Liver (tissue), 3 donors: ENCODE results near the gene RAB31.

ENCODE experiments used
- FOXA1 ChIP-seq: IDR thresholded peaks from 2 replicates; pipeline ENCODE4 v1.6.1; 2016; ENCODE audit warnings: antibody characterized with exemption
- HNF4G ChIP-seq: IDR thresholded peaks from 2 replicates; pipeline ENCODE4 v1.6.1; 2016; ENCODE audit warnings: antibody characterized with exemption
- JUND ChIP-seq, 2 donors: IDR thresholded peaks; 2 replicates each; pipeline ENCODE4 v1.6.1; 2016; ENCODE audit warnings: antibody characterized with exemption in 2 of 2
- MAX ChIP-seq: IDR thresholded peaks from 2 replicates; pipeline ENCODE4 v1.6.1; 2016; ENCODE audit warnings: antibody characterized with exemption
- NR2F2 ChIP-seq: IDR thresholded peaks from 2 replicates; pipeline ENCODE4 v1.6.1; 2016; ENCODE audit warnings: antibody characterized with exemption
- RAD21 ChIP-seq, 2 donors: IDR thresholded peaks; 2 replicates each; pipeline ENCODE4 v1.6.1; 2016; ENCODE audit warnings: antibody characterized with exemption in 2 of 2, mild to moderate bottlenecking in 2 of 2
- YY1 ChIP-seq: IDR thresholded peaks from 2 replicates; pipeline ENCODE4 v1.6.1; 2016; ENCODE audit warnings: antibody characterized with exemption, mild to moderate bottlenecking
- ZBTB33 ChIP-seq: IDR thresholded peaks from 2 replicates; pipeline ENCODE4 v1.6.1; 2016; ENCODE audit warnings: antibody characterized with exemption
- TF ChIP-seq, protein P1 (sequence below): IDR thresholded peaks from 2 replicates; pipeline ENCODE4 v1.6.1; 2016; ENCODE audit warnings: antibody characterized with exemption, mild to moderate bottlenecking
- TF ChIP-seq, protein P2 (sequence below): fragments of 150-350 bp; IDR thresholded peaks from 2 replicates; pipeline ENCODE4 v1.5.1; 2017; ENCODE audit warnings: improper control_type of control experiment, low read depth, low read length; ENCODE audit not compliant: missing input control
- TF ChIP-seq, protein P3 (sequence below): IDR thresholded peaks from 2 replicates; pipeline ENCODE4 v1.6.1; 2016; ENCODE audit warnings: antibody characterized with exemption
- donor health status: healthy.
- donor health status: healthy.

DNA sequence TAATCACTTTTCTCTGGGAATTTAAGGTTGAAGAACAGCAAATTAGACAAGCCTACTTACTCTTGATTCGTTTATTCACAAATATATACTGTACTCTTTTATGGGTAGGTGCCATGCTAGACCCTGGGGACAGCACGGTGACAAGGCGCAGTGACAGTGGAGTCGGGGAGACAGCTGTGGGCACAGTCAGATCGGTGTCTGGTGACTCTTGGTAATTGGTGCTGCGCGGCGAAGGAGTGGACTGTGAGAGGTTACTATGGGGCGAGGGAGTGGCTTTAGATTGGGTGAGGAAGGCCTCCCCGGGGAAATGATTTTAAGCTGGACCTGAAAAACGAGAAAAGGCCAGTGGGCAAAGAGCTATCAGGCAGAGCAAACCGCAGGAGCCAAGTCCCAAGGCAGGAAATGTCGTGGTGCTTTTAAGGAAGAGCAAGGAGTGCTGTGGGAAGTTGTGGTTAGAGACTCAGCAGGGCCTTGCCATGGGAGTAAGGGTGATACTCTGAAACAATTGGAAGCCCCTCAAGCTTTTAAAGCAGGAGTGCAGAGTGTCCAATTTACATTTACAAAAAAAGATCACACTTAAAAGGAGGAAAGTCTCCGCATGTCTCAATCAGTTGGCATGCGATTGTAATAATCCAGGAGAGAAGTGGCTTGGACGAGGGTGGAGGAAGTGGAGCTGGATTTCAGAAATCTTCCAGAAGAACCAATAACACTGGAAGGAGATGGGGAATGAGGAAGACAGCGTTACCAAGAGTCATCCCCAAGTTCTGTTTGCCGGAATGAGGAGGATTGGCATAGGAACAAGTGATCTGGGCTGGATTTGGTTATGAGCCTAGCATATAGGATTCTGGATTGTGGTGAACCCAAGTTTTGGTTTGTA, 141.5 kb downstream of the RAB31 start:
- TF ChIP-seq ZBTB33 (no peak), JUND (IDR thresholded peaks at IDR 0.05) (no peak), MAX (no peak), HNF4G (no peak), RAD21 (IDR thresholded peaks at IDR 0.05) (no peak), FOXA1 (no peak), NR2F2 (no peak), YY1 (no peak)
- TF ChIP-seq, protein P1, sequence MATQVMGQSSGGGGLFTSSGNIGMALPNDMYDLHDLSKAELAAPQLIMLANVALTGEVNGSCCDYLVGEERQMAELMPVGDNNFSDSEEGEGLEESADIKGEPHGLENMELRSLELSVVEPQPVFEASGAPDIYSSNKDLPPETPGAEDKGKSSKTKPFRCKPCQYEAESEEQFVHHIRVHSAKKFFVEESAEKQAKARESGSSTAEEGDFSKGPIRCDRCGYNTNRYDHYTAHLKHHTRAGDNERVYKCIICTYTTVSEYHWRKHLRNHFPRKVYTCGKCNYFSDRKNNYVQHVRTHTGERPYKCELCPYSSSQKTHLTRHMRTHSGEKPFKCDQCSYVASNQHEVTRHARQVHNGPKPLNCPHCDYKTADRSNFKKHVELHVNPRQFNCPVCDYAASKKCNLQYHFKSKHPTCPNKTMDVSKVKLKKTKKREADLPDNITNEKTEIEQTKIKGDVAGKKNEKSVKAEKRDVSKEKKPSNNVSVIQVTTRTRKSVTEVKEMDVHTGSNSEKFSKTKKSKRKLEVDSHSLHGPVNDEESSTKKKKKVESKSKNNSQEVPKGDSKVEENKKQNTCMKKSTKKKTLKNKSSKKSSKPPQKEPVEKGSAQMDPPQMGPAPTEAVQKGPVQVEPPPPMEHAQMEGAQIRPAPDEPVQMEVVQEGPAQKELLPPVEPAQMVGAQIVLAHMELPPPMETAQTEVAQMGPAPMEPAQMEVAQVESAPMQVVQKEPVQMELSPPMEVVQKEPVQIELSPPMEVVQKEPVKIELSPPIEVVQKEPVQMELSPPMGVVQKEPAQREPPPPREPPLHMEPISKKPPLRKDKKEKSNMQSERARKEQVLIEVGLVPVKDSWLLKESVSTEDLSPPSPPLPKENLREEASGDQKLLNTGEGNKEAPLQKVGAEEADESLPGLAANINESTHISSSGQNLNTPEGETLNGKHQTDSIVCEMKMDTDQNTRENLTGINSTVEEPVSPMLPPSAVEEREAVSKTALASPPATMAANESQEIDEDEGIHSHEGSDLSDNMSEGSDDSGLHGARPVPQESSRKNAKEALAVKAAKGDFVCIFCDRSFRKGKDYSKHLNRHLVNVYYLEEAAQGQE = no peak
- TF ChIP-seq, protein P2, sequence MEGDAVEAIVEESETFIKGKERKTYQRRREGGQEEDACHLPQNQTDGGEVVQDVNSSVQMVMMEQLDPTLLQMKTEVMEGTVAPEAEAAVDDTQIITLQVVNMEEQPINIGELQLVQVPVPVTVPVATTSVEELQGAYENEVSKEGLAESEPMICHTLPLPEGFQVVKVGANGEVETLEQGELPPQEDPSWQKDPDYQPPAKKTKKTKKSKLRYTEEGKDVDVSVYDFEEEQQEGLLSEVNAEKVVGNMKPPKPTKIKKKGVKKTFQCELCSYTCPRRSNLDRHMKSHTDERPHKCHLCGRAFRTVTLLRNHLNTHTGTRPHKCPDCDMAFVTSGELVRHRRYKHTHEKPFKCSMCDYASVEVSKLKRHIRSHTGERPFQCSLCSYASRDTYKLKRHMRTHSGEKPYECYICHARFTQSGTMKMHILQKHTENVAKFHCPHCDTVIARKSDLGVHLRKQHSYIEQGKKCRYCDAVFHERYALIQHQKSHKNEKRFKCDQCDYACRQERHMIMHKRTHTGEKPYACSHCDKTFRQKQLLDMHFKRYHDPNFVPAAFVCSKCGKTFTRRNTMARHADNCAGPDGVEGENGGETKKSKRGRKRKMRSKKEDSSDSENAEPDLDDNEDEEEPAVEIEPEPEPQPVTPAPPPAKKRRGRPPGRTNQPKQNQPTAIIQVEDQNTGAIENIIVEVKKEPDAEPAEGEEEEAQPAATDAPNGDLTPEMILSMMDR = no peak
- TF ChIP-seq, protein P3, sequence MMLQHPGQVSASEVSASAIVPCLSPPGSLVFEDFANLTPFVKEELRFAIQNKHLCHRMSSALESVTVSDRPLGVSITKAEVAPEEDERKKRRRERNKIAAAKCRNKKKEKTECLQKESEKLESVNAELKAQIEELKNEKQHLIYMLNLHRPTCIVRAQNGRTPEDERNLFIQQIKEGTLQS = no peak
